Measurements from ENCODE around the gene RHBG. TPM values are rescaled to one million over a fixed set of nuclear protein-coding genes. Genes with fewer than 3 reads are reported as not detected.

Gene RHBG
- polyA plus RNA-seq, 1 experiment = not detected

- DNase-seq (ENCODE audit: low read depth, low spot score) = no peak
- Histone ChIP-seq H3K27ac (ENCODE audit: low read depth, low read length) (no peak overlapping the region), H3K4me3 (ENCODE audit: low read depth, low read length) (no peak overlapping the region), H3K9me3 (ENCODE audit: control insufficient read depth, insufficient read depth, low read length) (no peaks in the 10 kb centered on the region; the same call in 1 of the 2 replicates), H3K27me3 (ENCODE audit: control insufficient read depth, insufficient read depth, low read length) (peaks cover 62% of the 10 kb centered on the region)
- POLR2A ChIA-PET = no interaction called here
- CTCF ChIA-PET = interaction anchor here (0.5 to 11.0 kb wide), 2 partner anchors 60 to 229 kb away, joined by 3 to 445 read pairs; no protein-coding TSS in a partner anchor
- no peak for TF ChIP-seq CTCF (IDR thresholded peaks at IDR 0.05; ENCODE audit: low read depth, low read length)
Measured at GRCh38 chr1:156388174-156389137, 19.4 kb downstream of the RHBG start.

- Histone ChIP-seq H3K4me3 (ENCODE audit: low read depth, low read length) (no peak overlapping the region), H3K27me3 (ENCODE audit: control insufficient read depth, insufficient read depth, low read length) (peaks cover 67% of the 10 kb centered on the region), H3K27ac (ENCODE audit: low read depth, low read length) (no peak overlapping the region), H3K9me3 (ENCODE audit: control insufficient read depth, insufficient read depth, low read length) (no peaks in the 10 kb centered on the region; the same call in 1 of the 2 replicates)
- no peak for TF ChIP-seq CTCF (IDR thresholded peaks at IDR 0.05; ENCODE audit: low read depth, low read length)
- ChIA-PET POLR2A (no interaction called here), CTCF (interaction anchor here (0.5 to 11.0 kb wide), 3 partner anchors 8 to 228 kb away, joined by 3 to 445 read pairs (median 3); no protein-coding TSS in a partner anchor)
- DNase-seq (ENCODE audit: low read depth, low spot score) = no peak
Measured at GRCh38 chr1:156389311-156389710, 20.3 kb downstream of the RHBG start.

GRCh38 chr1:156390469-156391365 is 21.7 kb downstream of the RHBG start:
- Histone ChIP-seq H3K4me3 (ENCODE audit: low read depth, low read length) (no peak overlapping the region), H3K27me3 (ENCODE audit: control insufficient read depth, insufficient read depth, low read length) (peaks cover 72% of the 10 kb centered on the region), H3K9me3 (ENCODE audit: control insufficient read depth, insufficient read depth, low read length) (no peaks in the 10 kb centered on the region; the same call in 1 of the 2 replicates), H3K27ac (ENCODE audit: low read depth, low read length) (no peak overlapping the region)
- no peak for TF ChIP-seq CTCF (IDR thresholded peaks at IDR 0.05; ENCODE audit: low read depth, low read length)
- no peak for DNase-seq (ENCODE audit: low read depth, low spot score)
- POLR2A ChIA-PET = interaction anchor here (0.7 kb wide), 1 partner anchor 357 kb away, joined by 3 read pairs; no protein-coding TSS in a partner anchor
- CTCF ChIA-PET = interaction anchor here (0.9 to 11.0 kb wide), 3 partner anchors 10 to 57 kb away, joined by 3 to 445 read pairs (median 8); no protein-coding TSS in a partner anchor

- Histone ChIP-seq H3K4me3 (ENCODE audit: low read depth, low read length) (no peak overlapping the region), H3K27me3 (ENCODE audit: control insufficient read depth, insufficient read depth, low read length) (peaks cover 67% of the 10 kb centered on the region), H3K9me3 (ENCODE audit: control insufficient read depth, insufficient read depth, low read length) (no peaks in the 10 kb centered on the region; the same call in 1 of the 2 replicates), H3K27ac (ENCODE audit: low read depth, low read length) (no peak overlapping the region)
- CTCF ChIA-PET = interaction anchor here (0.9 to 1.3 kb wide), 2 partner anchors 54 to 298 kb away, joined by 3 to 8 read pairs; no protein-coding TSS in a partner anchor
- DNase-seq (ENCODE audit: low read depth, low spot score) = no peak
- TF ChIP-seq CTCF (IDR thresholded peaks at IDR 0.05; ENCODE audit: low read depth, low read length) = no peak
- POLR2A ChIA-PET = no interaction called here
Measured at GRCh38 chr1:156391366-156391677, 22.3 kb downstream of the RHBG start.

All from AG04450 (cell line).